ENCODE results near the gene ERC2. TPM values are rescaled to one million over a fixed set of nuclear protein-coding genes. Genes with fewer than 3 reads are reported as not detected.

The ERC2 gene
- total RNA-seq, 1 donor from 2014 or later: 7.4 TPM

DNA sequence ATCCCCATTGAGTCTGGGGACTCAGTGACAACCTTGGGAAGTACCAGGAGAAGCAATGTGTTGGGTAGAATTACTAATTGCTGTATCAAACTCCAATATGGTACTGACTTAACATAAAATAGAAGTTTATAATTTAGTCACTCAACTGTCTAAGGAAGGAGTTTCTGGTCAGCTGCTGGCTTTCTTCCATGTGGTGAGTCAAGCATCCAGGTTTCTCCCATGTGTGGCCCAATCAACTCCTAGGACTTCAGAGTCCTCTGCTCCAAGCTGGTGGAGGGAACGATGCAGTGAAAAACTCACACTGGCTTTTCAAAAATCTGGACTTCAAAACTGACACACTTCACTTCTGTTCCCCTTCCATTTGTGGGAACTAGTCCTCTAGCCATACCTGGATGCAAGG is 1006.4 kb downstream of the ERC2 start:
- Histone ChIP-seq H3K36me3 (ENCODE audit: insufficient read depth, low read length) (peaks cover 13% of the 10 kb centered on the region), H3K9me3 (ENCODE audit: insufficient read depth, low read depth, low read length) (no peaks in the 10 kb centered on the region), H2AFZ (ENCODE audit: low read depth, low read length) (no peak overlapping the region), H3K79me2 (ENCODE audit: insufficient read depth, low read length) (peaks cover 3% of the 10 kb centered on the region), H3K4me1 (ENCODE audit: insufficient read depth, low read length) (peaks cover 3% of the 10 kb centered on the region), H3K9ac (ENCODE audit: low read length) (no peak overlapping the region), H3K27ac (ENCODE audit: low read depth, low read length) (no peak overlapping the region), H3K4me2 (ENCODE audit: low read length) (no peak overlapping the region), H4K20me1 (ENCODE audit: insufficient read depth, low read length) (no peaks in the 10 kb centered on the region), H3K27me3 (ENCODE audit: insufficient read depth, low read length) (no peaks in the 10 kb centered on the region), H3K4me3 (ENCODE audit: insufficient read depth, low read depth, low read length) (no peak overlapping the region)
- Mint-ChIP-seq H3K27ac (ENCODE audit: unreplicated experiment) (no peak overlapping the region), H3K9me3 (ENCODE audit: unreplicated experiment) (no peaks in the 10 kb centered on the region), H3K4me3 (ENCODE audit: unreplicated experiment) (no peak overlapping the region), H3K36me3 (ENCODE audit: low read depth, unreplicated experiment) (peaks cover 3% of the 10 kb centered on the region), H3K27me3 (ENCODE audit: low read depth, unreplicated experiment) (peaks cover 9% of the 10 kb centered on the region), H3K4me1 (ENCODE audit: low read depth, unreplicated experiment) (peaks cover 4% of the 10 kb centered on the region)
- FAIRE-seq (peak; percentile 49), DNase-seq (ENCODE audit: low read depth) (peak; percentile 82)
- TF ChIP-seq, protein P1, sequence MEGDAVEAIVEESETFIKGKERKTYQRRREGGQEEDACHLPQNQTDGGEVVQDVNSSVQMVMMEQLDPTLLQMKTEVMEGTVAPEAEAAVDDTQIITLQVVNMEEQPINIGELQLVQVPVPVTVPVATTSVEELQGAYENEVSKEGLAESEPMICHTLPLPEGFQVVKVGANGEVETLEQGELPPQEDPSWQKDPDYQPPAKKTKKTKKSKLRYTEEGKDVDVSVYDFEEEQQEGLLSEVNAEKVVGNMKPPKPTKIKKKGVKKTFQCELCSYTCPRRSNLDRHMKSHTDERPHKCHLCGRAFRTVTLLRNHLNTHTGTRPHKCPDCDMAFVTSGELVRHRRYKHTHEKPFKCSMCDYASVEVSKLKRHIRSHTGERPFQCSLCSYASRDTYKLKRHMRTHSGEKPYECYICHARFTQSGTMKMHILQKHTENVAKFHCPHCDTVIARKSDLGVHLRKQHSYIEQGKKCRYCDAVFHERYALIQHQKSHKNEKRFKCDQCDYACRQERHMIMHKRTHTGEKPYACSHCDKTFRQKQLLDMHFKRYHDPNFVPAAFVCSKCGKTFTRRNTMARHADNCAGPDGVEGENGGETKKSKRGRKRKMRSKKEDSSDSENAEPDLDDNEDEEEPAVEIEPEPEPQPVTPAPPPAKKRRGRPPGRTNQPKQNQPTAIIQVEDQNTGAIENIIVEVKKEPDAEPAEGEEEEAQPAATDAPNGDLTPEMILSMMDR (IDR thresholded peaks at IDR 0.05; ENCODE audit: insufficient read depth, low read depth, low read length): no peak
- TF ChIP-seq EZH2 (IDR thresholded peaks at IDR 0.05; ENCODE audit: insufficient read depth, low read length): no peak

DNA sequence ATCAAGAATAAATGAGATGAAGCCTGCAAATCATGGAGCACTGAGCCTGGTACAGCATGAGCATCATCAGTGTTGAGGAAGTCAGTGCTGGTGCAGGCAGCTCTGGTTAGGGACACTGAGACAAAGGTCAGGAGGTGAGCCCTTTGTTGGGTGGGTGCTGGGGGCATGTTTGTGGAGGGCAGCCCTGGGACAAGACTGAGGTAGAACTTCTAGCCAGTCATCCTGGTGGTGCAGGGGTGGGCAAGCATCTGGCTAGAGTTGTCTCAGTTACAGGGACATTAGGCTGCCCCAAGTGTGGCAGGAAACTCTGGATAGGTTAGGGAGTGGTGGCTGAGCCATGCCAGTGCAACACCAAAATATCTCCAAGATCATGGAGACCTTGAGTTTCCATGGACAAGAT is 1008.4 kb downstream of the ERC2 start:
- H3K79me2 ChIP-seq (ENCODE audit: insufficient read depth, low read length): no peaks in the 10 kb centered on the region
- no peak for FAIRE-seq
- H3K27ac ChIP-seq (ENCODE audit: low read depth, low read length): no peak overlapping the region
- no peaks in the 10 kb centered on the region for H3K9me3 ChIP-seq (ENCODE audit: insufficient read depth, low read depth, low read length)
- no peak for TF ChIP-seq EZH2 (IDR thresholded peaks at IDR 0.05; ENCODE audit: insufficient read depth, low read length)
- TF ChIP-seq, protein P1 (IDR thresholded peaks at IDR 0.05; ENCODE audit: insufficient read depth, low read depth, low read length): no peak
- peaks cover 1% of the 10 kb centered on the region for H3K36me3 ChIP-seq (ENCODE audit: insufficient read depth, low read length)
- H3K9ac ChIP-seq (ENCODE audit: low read length): no peak overlapping the region
- Mint-ChIP-seq H3K36me3 (ENCODE audit: low read depth, unreplicated experiment) (peaks cover 3% of the 10 kb centered on the region), H3K9me3 (ENCODE audit: unreplicated experiment) (no peaks in the 10 kb centered on the region), H3K4me1 (ENCODE audit: low read depth, unreplicated experiment) (no peaks in the 10 kb centered on the region), H3K27me3 (ENCODE audit: low read depth, unreplicated experiment) (peaks cover 9% of the 10 kb centered on the region), H3K27ac (ENCODE audit: unreplicated experiment) (no peak overlapping the region), H3K4me3 (ENCODE audit: unreplicated experiment) (no peak overlapping the region)
- no peaks in the 10 kb centered on the region for H3K4me1 ChIP-seq (ENCODE audit: insufficient read depth, low read length)
- no peak for DNase-seq (ENCODE audit: low read depth)
- H2AFZ ChIP-seq (ENCODE audit: low read depth, low read length): no peak overlapping the region
- no peaks in the 10 kb centered on the region for H4K20me1 ChIP-seq (ENCODE audit: insufficient read depth, low read length)
- no peaks in the 10 kb centered on the region for H3K27me3 ChIP-seq (ENCODE audit: insufficient read depth, low read length)
- H3K4me2 ChIP-seq (ENCODE audit: low read length): no peak overlapping the region
- no peak overlapping the region for H3K4me3 ChIP-seq (ENCODE audit: insufficient read depth, low read depth, low read length)

Small RNA genes within 50 kb of the gene (microRNA-seq; reads per million reads assigned to microRNA genes)
- 2.2 reads per million for gene MIR3938

Other genes with a start within 250 kb of the ERC2 start
- gene CCDC66, start 88.7 kb upstream of the ERC2 start, total RNA-seq: 11.2 and 12.8 TPM in 2 replicates
- gene TASOR, start 214.8 kb upstream of the ERC2 start, total RNA-seq: 42.0 and 47.2 TPM in 2 replicates

All from astrocyte (in vitro differentiated cells and primary cell).